Activated T-helper 17 cell treated with anti-CD3 and anti-CD28 coated beads, Interleukin-2, amount 50 U/mL, for 72 hours (primary cell): ENCODE results near the gene PLXNB2. TPM values are rescaled to one million over a fixed set of nuclear protein-coding genes. Genes with fewer than 3 reads are reported as not detected.
A peak's percentile ranks its signal among the peaks of the same experiment; 100 is the strongest.

Experiments used
- ATAC-seq: fragments of 150-1000 bp; cut with Tn5 transposase; replicated peaks from 2 replicates; pipeline ENCODE4 v1.10.0; 2021; ENCODE audit warnings: mild to moderate bottlenecking, moderate library complexity
- H3K27ac Mint-ChIP-seq: one replicate; pipeline ENCODE4 v1.8.0; 2022; ENCODE audit warnings: mixed read lengths
- H3K27me3 Mint-ChIP-seq: one replicate; pipeline ENCODE4 v1.8.0; 2022; ENCODE audit warnings: mixed read lengths
- H3K36me3 Mint-ChIP-seq: one replicate; pipeline ENCODE4 v1.8.0; 2022; ENCODE audit warnings: low read depth, mild to moderate bottlenecking, mixed read lengths
- H3K4me1 Mint-ChIP-seq: one replicate; pipeline ENCODE4 v1.8.0; 2022; ENCODE audit warnings: mixed read lengths
- H3K4me3 Mint-ChIP-seq: one replicate; pipeline ENCODE4 v1.8.0; 2022; ENCODE audit warnings: mild to moderate bottlenecking, mixed read lengths
- H3K9me3 Mint-ChIP-seq: one replicate; pipeline ENCODE4 v1.8.0; 2022; ENCODE audit warnings: mixed read lengths
- total RNA-seq, 2 donors: library from RNA; stranded (reverse); gene quantifications; one replicate each; pipeline ENCODE4 v1.2.3, GENCODE V29; 2022

PLXNB2 gene
- total RNA-seq, result 10 to 100 TPM; 29.1 to 30.4 TPM

- Mint-ChIP-seq H3K9me3 (no peaks in the 10 kb centered on the region), H3K4me1 (peaks cover 5% of the 10 kb centered on the region), H3K4me3 (peak within 1 kb of the TSS; percentile 75), H3K27ac (no peak within 1 kb of the TSS), H3K27me3 (peaks cover 6% of the 10 kb centered on the region), H3K36me3 (no peaks in the 10 kb centered on the region)
- peak; percentile 68 for ATAC-seq
Measured at GRCh38 chr22:50306753-50307749, at the start of gene PLXNB2. PLXNB2 (minus strand) TSS chr22:50307646; CDS start chr22:50290584, 17,062 bp downstream.

- peaks cover 53% of the 10 kb centered on the region for H3K36me3 Mint-ChIP-seq
- no peak overlapping the region for H3K4me3 Mint-ChIP-seq
- no peak for ATAC-seq
- no peaks in the 10 kb centered on the region for H3K27me3 Mint-ChIP-seq
- peaks cover 13% of the 10 kb centered on the region for H3K4me1 Mint-ChIP-seq
- no peaks in the 10 kb centered on the region for H3K9me3 Mint-ChIP-seq
- H3K27ac Mint-ChIP-seq, result peak overlapping the region; percentile 29
Measured at GRCh38 chr22:50357222-50357621, 49.8 kb upstream of the PLXNB2 start.

- Mint-ChIP-seq H3K36me3 (peaks cover 52% of the 10 kb centered on the region), H3K9me3 (no peaks in the 10 kb centered on the region), H3K4me1 (peaks cover 4% of the 10 kb centered on the region), H3K27ac (no peak overlapping the region), H3K27me3 (no peaks in the 10 kb centered on the region), H3K4me3 (no peak overlapping the region)
- no peak for ATAC-seq
Measured at GRCh38 chr22:50356186-50356585, 48.7 kb upstream of the PLXNB2 start.

GRCh38 chr22:50348058-50348457, 40.6 kb upstream of the PLXNB2 start:
- Mint-ChIP-seq H3K4me3 (no peak overlapping the region), H3K9me3 (no peaks in the 10 kb centered on the region), H3K36me3 (peaks cover 17% of the 10 kb centered on the region), H3K4me1 (no peaks in the 10 kb centered on the region), H3K27me3 (no peaks in the 10 kb centered on the region), H3K27ac (no peak overlapping the region)
- ATAC-seq, result no peak

GRCh38 chr22:50347157-50347556, 39.7 kb upstream of the PLXNB2 start:
- Mint-ChIP-seq H3K4me1 (no peaks in the 10 kb centered on the region), H3K9me3 (no peaks in the 10 kb centered on the region), H3K27ac (no peak overlapping the region)

GRCh38 chr22:50346470-50346869, 39.0 kb upstream of the PLXNB2 start:
- Mint-ChIP-seq H3K4me1 (no peaks in the 10 kb centered on the region), H3K27me3 (no peaks in the 10 kb centered on the region), H3K36me3 (peaks cover 1% of the 10 kb centered on the region), H3K27ac (no peak overlapping the region), H3K9me3 (no peaks in the 10 kb centered on the region), H3K4me3 (no peak overlapping the region)
- ATAC-seq, result no peak

More at GRCh38 chr22:50347157-50347556, 39.7 kb upstream of the PLXNB2 start:
- H3K36me3 Mint-ChIP-seq, result peaks cover 8% of the 10 kb centered on the region
- no peaks in the 10 kb centered on the region for H3K27me3 Mint-ChIP-seq
- ATAC-seq, result no peak
- H3K4me3 Mint-ChIP-seq, result no peak overlapping the region

- Mint-ChIP-seq H3K27me3 (no peaks in the 10 kb centered on the region), H3K9me3 (no peaks in the 10 kb centered on the region)
- ATAC-seq, result no peak
Measured at GRCh38 chr22:50343541-50343935, 36.1 kb upstream of the PLXNB2 start.

GRCh38 chr22:50342651-50343540, 35.5 kb upstream of the PLXNB2 start, which contains the start of gene PPP6R2:
PPP6R2 (plus strand) TSS chr22:50343327; CDS start chr22:50393909, 50,582 bp downstream.
- H3K4me1 Mint-ChIP-seq, result no peaks in the 10 kb centered on the region
- ATAC-seq, result peak; percentile 86

More at GRCh38 chr22:50343541-50343935, 36.1 kb upstream of the PLXNB2 start:
- no peak overlapping the region for H3K27ac Mint-ChIP-seq
- H3K4me1 Mint-ChIP-seq, result no peaks in the 10 kb centered on the region
- H3K36me3 Mint-ChIP-seq, result no peaks in the 10 kb centered on the region
- no peak overlapping the region for H3K4me3 Mint-ChIP-seq

GRCh38 chr22:50341977-50342650, 34.7 kb upstream of the PLXNB2 start:
- ATAC-seq, result peak; percentile 71

More at GRCh38 chr22:50342651-50343540, 35.5 kb upstream of the PLXNB2 start, which contains the start of gene PPP6R2:
- Mint-ChIP-seq H3K4me3 (peak within 1 kb of the TSS; percentile 80), H3K27ac (peak within 1 kb of the TSS; percentile 80), H3K9me3 (no peaks in the 10 kb centered on the region), H3K36me3 (no peaks in the 10 kb centered on the region), H3K27me3 (no peaks in the 10 kb centered on the region)

GRCh38 chr22:50339945-50340879, 32.8 kb upstream of the PLXNB2 start:
- no peak for ATAC-seq
- Mint-ChIP-seq H3K4me1 (no peaks in the 10 kb centered on the region), H3K4me3 (no peak overlapping the region), H3K27ac (no peak overlapping the region), H3K27me3 (no peaks in the 10 kb centered on the region), H3K9me3 (no peaks in the 10 kb centered on the region), H3K36me3 (no peaks in the 10 kb centered on the region)

More at GRCh38 chr22:50341977-50342650, 34.7 kb upstream of the PLXNB2 start:
- no peaks in the 10 kb centered on the region for H3K4me1 Mint-ChIP-seq
- peak overlapping the region; percentile 80 for H3K27ac Mint-ChIP-seq
- H3K27me3 Mint-ChIP-seq, result no peaks in the 10 kb centered on the region
- H3K9me3 Mint-ChIP-seq, result no peaks in the 10 kb centered on the region
- no peaks in the 10 kb centered on the region for H3K36me3 Mint-ChIP-seq
- H3K4me3 Mint-ChIP-seq, result peak overlapping the region; percentile 80

GRCh38 chr22:50338860-50339462, 31.5 kb upstream of the PLXNB2 start:
- Mint-ChIP-seq H3K27me3 (no peaks in the 10 kb centered on the region), H3K4me3 (no peak overlapping the region), H3K27ac (no peak overlapping the region), H3K4me1 (no peaks in the 10 kb centered on the region), H3K9me3 (no peaks in the 10 kb centered on the region), H3K36me3 (no peaks in the 10 kb centered on the region)
- ATAC-seq, result no peak

- no peaks in the 10 kb centered on the region for H3K9me3 Mint-ChIP-seq
- no peak overlapping the region for H3K4me3 Mint-ChIP-seq
- H3K27ac Mint-ChIP-seq, result no peak overlapping the region
- no peaks in the 10 kb centered on the region for H3K36me3 Mint-ChIP-seq
- no peaks in the 10 kb centered on the region for H3K4me1 Mint-ChIP-seq
- ATAC-seq, result no peak
- no peaks in the 10 kb centered on the region for H3K27me3 Mint-ChIP-seq
Measured at GRCh38 chr22:50338042-50338573, 30.7 kb upstream of the PLXNB2 start.
